MM.1S (cell line): ENCODE measurements around the gene OR2T34.

Experiments used
- CTCF ChIP-seq: fragments of 300-600 bp; sonication (generic); IDR thresholded peaks from 2 replicates; pipeline ENCODE4 v1.5.1; 2016; ENCODE audit warnings: antibody characterized with exemption, low read length, mixed read lengths
- EZH2 ChIP-seq: fragments of 300-600 bp; sonication (generic); optimal IDR thresholded peaks from 2 replicates; pipeline ENCODE3; 2017; ENCODE audit warnings: low read depth, mild to moderate bottlenecking, antibody characterized with exemption, low read length, mixed read lengths

DNA sequence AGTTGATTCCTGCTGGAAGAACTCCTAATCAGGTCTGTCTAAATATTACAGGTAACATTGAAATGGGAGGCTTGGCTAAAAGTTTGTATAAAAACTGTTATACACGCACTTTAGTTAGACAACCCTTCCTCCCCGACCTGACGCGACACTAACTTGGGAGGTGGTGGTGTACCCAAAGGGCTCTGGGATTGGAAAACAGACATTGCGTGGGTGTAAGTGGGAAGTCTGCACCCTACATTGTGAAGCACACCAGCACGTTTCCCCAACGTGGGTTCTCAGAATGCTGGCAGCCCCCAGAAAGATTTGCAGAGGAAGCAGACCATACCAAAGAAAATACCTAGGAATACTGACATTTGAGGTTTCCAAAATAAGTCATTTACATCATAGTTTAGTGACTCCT lies 43.6 kb upstream of the OR2T34 start:
- TF ChIP-seq CTCF (no peak), EZH2 (no peak)
